IMR-90 (cell line): ENCODE results near the gene BEX2. TPM values are rescaled to one million over a fixed set of nuclear protein-coding genes. Genes with fewer than 3 reads are reported as not detected.

ENCODE experiments used
- microRNA-seq, 2 experiments: library from miRNA; stranded (forward) in 1 of 2; unstranded in 1 of 2; fragments of 10-50 nt in 1 of 2; fragments of <30 nt in 1 of 2; gene quantifications in 1 of 2; microRNA quantifications in 1 of 2; one replicate each; pipeline versions ENCODE3 to v1.1.0; 2013 to 2020; ENCODE audit not compliant: insufficient read depth in 1 of 2, insufficient read length in 1 of 2, unreplicated experiment in 1 of 2
- polyA plus RNA-seq, 3 experiments: library from polyadenylated mRNA; depleted of rRNA; stranded (reverse); fragments of >200 nt; gene quantifications; 2 replicates each; pipeline ENCODE4 v1.2.3, GENCODE V29; 2012; ENCODE audit warnings: low replicate concordance in 1 of 3
- small RNA-seq, 5 experiments: library from RNA; depleted of rRNA; stranded (forward); fragments of <200 nt; gene quantifications; one replicate each; pipeline ENCODE3, GENCODE V24; 2012
- total RNA-seq: library from RNA; depleted of rRNA; stranded (reverse); fragments of >200 nt; gene quantifications from 2 replicates; pipeline ENCODE4 v1.2.3, GENCODE V29; 2012; rRNA removed

The BEX2 gene
- total and polyA plus RNA-seq, 2 of the 4 experiments (the other 2 are of a cell fraction) = 0.19 TPM; not detected in 1

Small RNAs within 50 kb of the gene (microRNA-seq; reads per million reads assigned to microRNA genes)
- not detected for gene Z92846.1 (ENCODE audit: insufficient read depth, insufficient read length)

Small RNAs within 50 kb of the gene (small RNA-seq; reads per million reads assigned to genes)
- 0 reads per million in 5 experiments for gene Z92846.1

Other genes starting within 250 kb of the BEX2 start
- 0.18 TPM in 1 of 2 replicates, not detected in the other for gene BEX1, start 246.8 kb downstream of the BEX2 start, total RNA-seq
- gene BEX1, start 246.8 kb downstream of the BEX2 start, polyA plus RNA-seq (2012; rRNA removed) = 0.27 and 0.49 TPM in 2 replicates
- gene NXF3, start 217.8 kb downstream of the BEX2 start, total RNA-seq = not detected in 2 replicates
- not detected in 2 replicates for gene NXF3, start 217.8 kb downstream of the BEX2 start, polyA plus RNA-seq (2012; rRNA removed)
- 0.54 and 3.3 TPM in 2 replicates for gene BEX4, start 95.9 kb downstream of the BEX2 start, total RNA-seq
- 4.5 and 6.8 TPM in 2 replicates for gene BEX4, start 95.9 kb downstream of the BEX2 start, polyA plus RNA-seq (2012; rRNA removed)
- gene TCEAL8, start 55.8 kb downstream of the BEX2 start, total RNA-seq = 31.5 and 91.4 TPM in 2 replicates
- gene TCEAL8, start 55.8 kb downstream of the BEX2 start, polyA plus RNA-seq (2012; rRNA removed) = 43.7 and 57.6 TPM in 2 replicates
- not detected in 2 replicates for gene TCEAL5, start 34.2 kb downstream of the BEX2 start, total RNA-seq
- not detected in 2 replicates for gene TCEAL5, start 34.2 kb downstream of the BEX2 start, polyA plus RNA-seq (2012; rRNA removed)
- 6.5 and 16.1 TPM in 2 replicates for gene TCEAL7, start 19.2 kb upstream of the BEX2 start, total RNA-seq
- gene TCEAL7, start 19.2 kb upstream of the BEX2 start, polyA plus RNA-seq (2012; rRNA removed) = 12.1 and 15.4 TPM in 2 replicates
- gene TCEAL9, start 45.5 kb upstream of the BEX2 start, total RNA-seq = 20.3 and 94.4 TPM in 2 replicates
- gene TCEAL9, start 45.5 kb upstream of the BEX2 start, polyA plus RNA-seq (2012; rRNA removed) = 88.8 and 111 TPM in 2 replicates
- gene BEX3, start 65.5 kb upstream of the BEX2 start, total RNA-seq = 114 and 332 TPM in 2 replicates
- 408 and 409 TPM in 2 replicates for gene BEX3, start 65.5 kb upstream of the BEX2 start, polyA plus RNA-seq (2012; rRNA removed)
- under 0.01 TPM in 2 replicates for gene RAB40A, start 208.5 kb upstream of the BEX2 start, total RNA-seq
- 0.16 and 0.26 TPM in 2 replicates for gene RAB40A, start 208.5 kb upstream of the BEX2 start, polyA plus RNA-seq (2012; rRNA removed)